Effector memory CD8-positive, alpha-beta T cell (primary cell): ENCODE measurements around the gene ZNF462.

Source experiments
- ATAC-seq: fragments of 150-1000 bp; cut with Tn5 transposase; replicated peaks from 2 replicates; pipeline ENCODE4 v1.10.0; 2021; ENCODE audit warnings: mild to moderate bottlenecking, moderate library complexity
- DNase-seq, 3 experiments: peaks; one replicate each; pipeline ENCODE4 v3.0.0; 2021
- H3K27ac Mint-ChIP-seq, 2 donors: one replicate each; pipeline ENCODE4 v1.8.0; 2022; ENCODE audit warnings: mild to moderate bottlenecking in 2 of 2, mixed read lengths in 2 of 2, moderate library complexity in 2 of 2
- H3K27me3 Mint-ChIP-seq, 2 donors: one replicate each; pipeline ENCODE4 v1.8.0; 2022; ENCODE audit warnings: mixed read lengths in 2 of 2
- H3K36me3 Mint-ChIP-seq: one replicate; pipeline ENCODE4 v1.8.0; 2022; ENCODE audit warnings: mild to moderate bottlenecking, moderate library complexity, mixed read lengths; ENCODE audit not compliant: insufficient read depth
- H3K4me1 Mint-ChIP-seq, 2 donors: one replicate each; pipeline ENCODE4 v1.8.0; 2022; ENCODE audit warnings: low read depth in 2 of 2, mixed read lengths in 2 of 2
- H3K4me3 Mint-ChIP-seq, 2 donors: one replicate each; pipeline ENCODE4 v1.8.0; 2022; ENCODE audit warnings: mild to moderate bottlenecking in 2 of 2, mixed read lengths in 2 of 2, moderate library complexity in 2 of 2
- H3K9me3 Mint-ChIP-seq, 2 donors: one replicate each; pipeline ENCODE4 v1.8.0; 2022; ENCODE audit warnings: mixed read lengths in 2 of 2

ZNF462 gene

GRCh38 chr9:106932178-106932577 lies 69.2 kb downstream of the ZNF462 start:
- no peak for DNase-seq
- ATAC-seq, result no peak
- Mint-ChIP-seq H3K27ac (no peak overlapping the region), H3K4me3 (no peak overlapping the region), H3K27me3 (no peaks in the 10 kb centered on the region), H3K36me3 (no peaks in the 10 kb centered on the region), H3K9me3 (peaks cover 7 to 23% of the 10 kb centered on the region in 2 donors), H3K4me1 (no peaks in the 10 kb centered on the region)

GRCh38 chr9:106932675-106933074 lies 69.7 kb downstream of the ZNF462 start:
- DNase-seq, result no peak
- Mint-ChIP-seq H3K36me3 (no peaks in the 10 kb centered on the region), H3K4me1 (no peaks in the 10 kb centered on the region), H3K9me3 (peaks cover 7 to 23% of the 10 kb centered on the region in 2 donors), H3K4me3 (no peak overlapping the region), H3K27ac (no peak overlapping the region), H3K27me3 (no peaks in the 10 kb centered on the region)
- no peak for ATAC-seq

DNA sequence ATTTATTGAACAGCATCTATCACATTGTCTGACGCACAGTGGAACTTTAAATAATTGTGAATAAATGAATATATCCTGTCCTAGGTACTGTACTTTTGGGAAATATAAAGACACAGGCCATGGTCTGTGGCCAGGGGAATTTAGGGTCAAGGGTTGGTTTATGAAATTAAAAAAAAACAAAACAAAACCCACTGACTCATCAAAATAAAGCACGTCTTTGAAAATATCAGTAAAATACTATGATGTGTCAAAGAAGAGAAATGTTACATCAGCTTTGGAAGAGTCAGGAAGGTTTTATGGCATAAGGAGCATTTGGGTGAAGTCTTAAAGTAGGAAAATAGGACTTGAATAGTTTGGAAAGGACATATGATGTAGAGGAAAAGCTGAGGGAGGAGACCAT lies 70.5 kb downstream of the ZNF462 start:
- Mint-ChIP-seq H3K27me3 (no peaks in the 10 kb centered on the region), H3K4me3 (no peak overlapping the region), H3K9me3 (peaks cover 7 to 23% of the 10 kb centered on the region in 2 donors), H3K36me3 (no peaks in the 10 kb centered on the region), H3K4me1 (no peaks in the 10 kb centered on the region), H3K27ac (no peak overlapping the region)
- ATAC-seq (no peak), DNase-seq (no peak)

- no peak for ATAC-seq
- H3K36me3 Mint-ChIP-seq, result no peaks in the 10 kb centered on the region
- H3K4me3 Mint-ChIP-seq, result no peak overlapping the region
- no peak for DNase-seq
- H3K4me1 Mint-ChIP-seq, result no peaks in the 10 kb centered on the region
- H3K27ac Mint-ChIP-seq, result no peak overlapping the region
- no peaks in the 10 kb centered on the region for H3K27me3 Mint-ChIP-seq
- peaks cover 7 to 23% of the 10 kb centered on the region in 2 donors for H3K9me3 Mint-ChIP-seq
Measured at GRCh38 chr9:106934442-106935238, 71.7 kb downstream of the ZNF462 start.

GRCh38 chr9:106936680-106937079 lies 73.7 kb downstream of the ZNF462 start:
- Mint-ChIP-seq H3K9me3 (peaks cover 7 to 13% of the 10 kb centered on the region in 2 donors), H3K27ac (no peak overlapping the region), H3K36me3 (peaks cover 2% of the 10 kb centered on the region), H3K4me1 (no peaks in the 10 kb centered on the region), H3K27me3 (no peaks in the 10 kb centered on the region), H3K4me3 (no peak overlapping the region)
- ATAC-seq (no peak), DNase-seq (no peak)

- H3K9me3 Mint-ChIP-seq, result no peaks in the 10 kb centered on the region
- no peak overlapping the region for H3K27ac Mint-ChIP-seq
- no peak for DNase-seq
- no peak for ATAC-seq
- H3K36me3 Mint-ChIP-seq, result peaks cover 2% of the 10 kb centered on the region
- no peaks in the 10 kb centered on the region for H3K4me1 Mint-ChIP-seq
- no peaks in the 10 kb centered on the region for H3K27me3 Mint-ChIP-seq
- H3K4me3 Mint-ChIP-seq, result no peak overlapping the region
Measured at GRCh38 chr9:106941916-106942315, 79.0 kb downstream of the ZNF462 start.

GRCh38 chr9:106945727-106946660 lies 83.0 kb downstream of the ZNF462 start:
- no peak overlapping the region for H3K4me3 Mint-ChIP-seq
- H3K9me3 Mint-ChIP-seq, result peaks cover 0 to 3% of the 10 kb centered on the region in 2 donors
- DNase-seq (no peak), ATAC-seq (no peak)
- H3K36me3 Mint-ChIP-seq, result peaks cover 2% of the 10 kb centered on the region
- no peaks in the 10 kb centered on the region for H3K4me1 Mint-ChIP-seq
- H3K27me3 Mint-ChIP-seq, result no peaks in the 10 kb centered on the region
- no peak overlapping the region for H3K27ac Mint-ChIP-seq

DNA sequence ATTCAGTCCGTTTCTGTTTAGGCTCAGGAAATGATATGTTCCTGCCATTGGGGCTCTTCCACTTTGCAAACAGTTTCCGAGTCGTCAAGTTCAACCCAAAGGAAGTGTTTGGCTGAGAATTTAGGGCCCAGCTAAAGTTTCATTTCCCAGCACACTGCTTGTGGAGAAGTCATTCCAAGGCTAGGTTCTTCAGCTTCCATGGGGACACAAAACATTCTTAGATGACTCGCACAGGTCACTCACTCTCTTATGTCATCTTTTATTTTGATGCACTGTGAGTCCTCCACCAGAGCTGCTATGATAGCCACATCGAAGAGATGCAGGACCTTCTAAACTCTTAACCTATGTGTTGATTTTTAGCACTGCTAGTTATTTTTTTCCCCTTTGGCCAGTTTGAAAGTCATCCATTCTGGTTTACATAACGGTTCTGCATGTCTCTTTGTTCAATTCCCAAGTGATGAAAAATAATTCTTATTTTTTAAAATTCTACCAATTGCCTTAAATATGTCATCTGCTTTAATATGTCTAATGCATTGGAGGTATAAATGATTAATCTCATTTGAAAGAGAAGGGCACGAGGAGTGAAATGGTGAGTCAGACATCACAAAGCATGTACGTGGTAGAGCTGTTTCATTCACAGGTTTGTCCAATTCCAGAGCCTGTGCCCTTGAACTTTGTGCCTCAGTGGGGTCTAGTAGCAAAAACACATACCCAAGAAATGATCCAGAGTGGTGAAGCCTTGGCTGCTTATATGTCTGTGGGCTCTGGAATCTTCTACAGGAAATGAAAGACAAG lies 84.3 kb downstream of the ZNF462 start:
- H3K4me3 Mint-ChIP-seq, result no peak overlapping the region
- ATAC-seq (no peak), DNase-seq (no peak)
- H3K27ac Mint-ChIP-seq, result no peak overlapping the region
- H3K36me3 Mint-ChIP-seq, result no peaks in the 10 kb centered on the region
- H3K9me3 Mint-ChIP-seq, result peaks cover 0 to 3% of the 10 kb centered on the region in 2 donors
- no peaks in the 10 kb centered on the region for H3K4me1 Mint-ChIP-seq
- no peaks in the 10 kb centered on the region for H3K27me3 Mint-ChIP-seq

DNA sequence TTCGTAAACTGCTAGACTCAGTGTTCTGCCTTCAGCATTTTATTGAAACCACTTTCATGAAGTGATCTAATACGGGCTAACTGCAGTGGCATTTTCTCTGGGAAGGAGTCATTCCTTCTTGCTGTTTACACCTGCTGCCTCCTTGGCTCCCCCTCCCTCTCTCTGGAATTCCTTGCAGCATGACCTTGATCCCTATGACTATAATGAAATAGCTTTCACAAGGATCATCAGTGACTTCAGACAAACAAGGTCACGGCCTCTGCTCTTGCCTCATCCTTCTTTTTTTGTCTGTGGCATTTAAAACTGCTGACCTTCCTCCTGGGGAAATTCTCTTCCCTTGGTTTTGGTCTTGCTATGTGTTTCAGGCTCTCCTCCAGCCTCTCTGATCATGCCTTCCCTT lies 90.2 kb downstream of the ZNF462 start:
- ATAC-seq (no peak), DNase-seq (no peak)
- no peaks in the 10 kb centered on the region for H3K36me3 Mint-ChIP-seq
- H3K4me3 Mint-ChIP-seq, result no peak overlapping the region
- peaks cover 2 to 11% of the 10 kb centered on the region in 2 donors for H3K9me3 Mint-ChIP-seq
- no peak overlapping the region for H3K27ac Mint-ChIP-seq
- H3K4me1 Mint-ChIP-seq, result no peaks in the 10 kb centered on the region
- H3K27me3 Mint-ChIP-seq, result no peaks in the 10 kb centered on the region

DNA sequence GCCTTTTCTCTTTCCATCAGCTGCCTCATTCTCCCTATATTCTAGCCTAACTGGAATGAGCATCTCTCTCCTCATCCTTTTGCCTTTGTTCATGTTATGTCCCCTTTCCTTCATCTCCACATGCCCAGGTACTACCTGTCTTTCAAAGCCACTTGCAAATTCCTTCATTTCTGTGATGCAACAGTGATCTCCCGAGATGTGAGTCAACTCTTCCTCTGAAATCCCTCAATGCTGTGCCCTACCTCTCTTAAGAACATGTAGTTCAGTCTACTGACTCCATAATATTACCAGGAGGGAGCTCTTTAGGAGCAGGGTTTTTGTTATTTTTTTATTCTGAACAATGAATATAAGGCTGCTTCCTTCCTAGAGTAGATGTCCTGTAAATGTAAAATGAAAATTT lies 91.6 kb downstream of the ZNF462 start:
- H3K4me3 Mint-ChIP-seq, result no peak overlapping the region
- no peaks in the 10 kb centered on the region for H3K36me3 Mint-ChIP-seq
- ATAC-seq (no peak), DNase-seq (no peak)
- no peak overlapping the region for H3K27ac Mint-ChIP-seq
- no peaks in the 10 kb centered on the region for H3K4me1 Mint-ChIP-seq
- no peaks in the 10 kb centered on the region for H3K27me3 Mint-ChIP-seq
- peaks cover 2 to 11% of the 10 kb centered on the region in 2 donors for H3K9me3 Mint-ChIP-seq

- ATAC-seq, result no peak
- Mint-ChIP-seq H3K27ac (no peak overlapping the region), H3K4me1 (no peaks in the 10 kb centered on the region)
Measured at GRCh38 chr9:106954974-106955850, 92.2 kb downstream of the ZNF462 start.

GRCh38 chr9:106956971-106957370 lies 94.0 kb downstream of the ZNF462 start:
- Mint-ChIP-seq H3K9me3 (peaks cover 6 to 11% of the 10 kb centered on the region in 2 donors), H3K36me3 (no peaks in the 10 kb centered on the region)
- DNase-seq, result no peak

More at GRCh38 chr9:106954974-106955850, 92.2 kb downstream of the ZNF462 start:
- no peak for DNase-seq
- Mint-ChIP-seq H3K9me3 (peaks cover 2 to 11% of the 10 kb centered on the region in 2 donors), H3K4me3 (no peak overlapping the region), H3K36me3 (no peaks in the 10 kb centered on the region), H3K27me3 (no peaks in the 10 kb centered on the region)

More at GRCh38 chr9:106956971-106957370, 94.0 kb downstream of the ZNF462 start:
- Mint-ChIP-seq H3K4me3 (no peak overlapping the region), H3K27ac (no peak overlapping the region), H3K27me3 (no peaks in the 10 kb centered on the region), H3K4me1 (no peaks in the 10 kb centered on the region)
- no peak for ATAC-seq
